ENCODE data around the gene HAUS8. TPM values are rescaled to one million over a fixed set of nuclear protein-coding genes. Genes with fewer than 3 reads are reported as not detected.
"Not testable (repeated sequence)": the region's sequence is repeated elsewhere in the genome, so short reads cannot be mapped to it uniquely, and the experiment has no call there.

Gene HAUS8
- total and polyA plus RNA-seq, 10 of the 15 experiments (the other 5 are each of a cell fraction or from before 2014, with no cell fraction given): 22.7 to 43.9 (median 34.4) TPM

DNA sequence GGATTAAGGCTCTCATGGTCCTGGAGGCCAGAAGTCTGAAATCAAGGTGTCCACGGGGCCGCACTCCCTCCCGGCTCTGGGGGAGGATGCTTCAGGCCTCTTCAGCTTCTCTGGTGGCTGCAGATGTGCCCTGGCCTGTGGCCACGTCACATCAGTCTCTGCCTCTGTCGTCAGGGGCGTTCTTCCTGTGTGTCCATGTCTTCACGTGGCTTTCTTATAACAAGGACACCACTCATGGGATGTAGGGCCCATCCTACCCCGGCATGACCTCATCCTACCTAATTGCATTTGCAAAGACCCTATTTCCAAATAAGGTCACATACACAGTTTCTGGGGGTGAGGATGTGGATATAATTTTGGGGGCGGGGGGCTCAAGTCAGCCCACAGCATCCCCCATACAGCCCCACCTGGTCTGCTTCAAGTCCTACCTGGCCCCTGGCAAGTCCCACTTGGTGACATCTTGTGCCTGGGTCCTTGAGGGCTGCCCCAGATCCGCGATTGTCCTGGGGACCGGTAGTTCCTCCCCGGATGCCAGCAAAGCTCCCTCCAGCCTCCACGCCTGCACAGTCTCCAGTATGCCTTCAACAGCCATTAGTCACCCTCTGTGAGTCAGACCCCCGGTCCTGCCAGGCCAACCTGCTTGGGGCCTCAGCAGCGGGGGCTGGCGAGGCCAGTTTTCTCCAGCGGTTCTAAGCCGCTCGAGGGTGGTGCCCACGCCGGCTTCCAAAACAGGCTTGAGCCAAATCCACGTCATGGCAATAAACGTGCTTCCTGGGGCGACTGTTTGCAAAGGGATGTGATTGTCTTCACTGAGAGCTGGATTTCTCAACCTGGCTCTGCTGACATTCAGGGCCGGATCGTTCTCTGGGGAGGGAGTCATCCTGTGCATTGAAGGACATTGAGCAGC, 32.5 kb upstream of the HAUS8 start:
- Histone ChIP-seq H3K27ac (ENCODE audit: control insufficient read depth, insufficient read depth) (peak overlapping the region; percentile 61), H3K36me3 (ENCODE audit: control insufficient read depth in 2 of 2, insufficient read depth in 2 of 2, low read length in 1 of 2) (peaks cover 34 to 39% of the 10 kb centered on the region in 2 experiments), H3K9me3 (replicated peaks; ENCODE audit: control insufficient read depth, insufficient read depth, low read length) (no peaks in the 10 kb centered on the region), H3K4me1 (ENCODE audit: control insufficient read depth, insufficient read depth, low read length) (peaks cover 79% of the 10 kb centered on the region), H4K20me1 (ENCODE audit: control insufficient read depth, insufficient read depth) (0 out of 2 replicates have a peak, but pooled peaks cover 3% of the 10 kb centered on the region), H3K79me2 (ENCODE audit: control insufficient read depth, insufficient read depth, low read length) (peaks cover 86% of the 10 kb centered on the region), H3K4me2 (ENCODE audit: control insufficient read depth, insufficient read depth) (peak overlapping the region; percentile 13; the same call in 1 of the 2 replicates), H2AFZ (ENCODE audit: control insufficient read depth, low read depth, low read length) (no peak overlapping the region), H3K27me3 (replicated peaks in 1 of 2; ENCODE audit: control insufficient read depth in 2 of 2, insufficient read depth in 2 of 2, low read length in 1 of 2) (no peaks in the 10 kb centered on the region), H3K4me3 (no peak overlapping the region), H3K9ac (ENCODE audit: control insufficient read depth, insufficient read depth, low read length) (no peak overlapping the region)
- TF ChIP-seq BACH1 (IDR thresholded peaks at IDR 0.05; ENCODE audit: borderline replicate concordance) (no peak), POLR2AphosphoS5 (IDR thresholded peaks at IDR 0.05; ENCODE audit: low read length) (peak; percentile 48; the same call in 1 of the 2 replicates), EZH2 (IDR thresholded peaks at IDR 0.05; ENCODE audit: borderline replicate concordance, control insufficient read depth, low read depth, low read length) (no peak), PAX8 (IDR thresholded peaks at IDR 0.05) (no peak)
- TF ChIP-seq, protein P1, sequence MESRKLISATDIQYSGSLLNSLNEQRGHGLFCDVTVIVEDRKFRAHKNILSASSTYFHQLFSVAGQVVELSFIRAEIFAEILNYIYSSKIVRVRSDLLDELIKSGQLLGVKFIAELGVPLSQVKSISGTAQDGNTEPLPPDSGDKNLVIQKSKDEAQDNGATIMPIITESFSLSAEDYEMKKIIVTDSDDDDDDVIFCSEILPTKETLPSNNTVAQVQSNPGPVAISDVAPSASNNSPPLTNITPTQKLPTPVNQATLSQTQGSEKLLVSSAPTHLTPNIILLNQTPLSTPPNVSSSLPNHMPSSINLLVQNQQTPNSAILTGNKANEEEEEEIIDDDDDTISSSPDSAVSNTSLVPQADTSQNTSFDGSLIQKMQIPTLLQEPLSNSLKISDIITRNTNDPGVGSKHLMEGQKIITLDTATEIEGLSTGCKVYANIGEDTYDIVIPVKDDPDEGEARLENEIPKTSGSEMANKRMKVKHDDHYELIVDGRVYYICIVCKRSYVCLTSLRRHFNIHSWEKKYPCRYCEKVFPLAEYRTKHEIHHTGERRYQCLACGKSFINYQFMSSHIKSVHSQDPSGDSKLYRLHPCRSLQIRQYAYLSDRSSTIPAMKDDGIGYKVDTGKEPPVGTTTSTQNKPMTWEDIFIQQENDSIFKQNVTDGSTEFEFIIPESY (IDR thresholded peaks at IDR 0.05): 0 out of 2 replicates have a peak, but pooled peaks have one; percentile 51
- TF ChIP-seq, protein P2, sequence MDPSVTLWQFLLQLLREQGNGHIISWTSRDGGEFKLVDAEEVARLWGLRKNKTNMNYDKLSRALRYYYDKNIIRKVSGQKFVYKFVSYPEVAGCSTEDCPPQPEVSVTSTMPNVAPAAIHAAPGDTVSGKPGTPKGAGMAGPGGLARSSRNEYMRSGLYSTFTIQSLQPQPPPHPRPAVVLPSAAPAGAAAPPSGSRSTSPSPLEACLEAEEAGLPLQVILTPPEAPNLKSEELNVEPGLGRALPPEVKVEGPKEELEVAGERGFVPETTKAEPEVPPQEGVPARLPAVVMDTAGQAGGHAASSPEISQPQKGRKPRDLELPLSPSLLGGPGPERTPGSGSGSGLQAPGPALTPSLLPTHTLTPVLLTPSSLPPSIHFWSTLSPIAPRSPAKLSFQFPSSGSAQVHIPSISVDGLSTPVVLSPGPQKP (IDR thresholded peaks at IDR 0.05; ENCODE audit: low read depth, low read length): no peak
- FAIRE-seq (no peak), ATAC-seq (no peak), DNase-seq (ENCODE audit: low read depth, low spot score) (no peak)
- in situ Hi-C loops (cut with MboI) (no loop called here), intact Hi-C loops (cut with micrococcal nuclease; ENCODE audit: unreplicated experiment) (no loop called here)
- RAD21 ChIA-PET (ENCODE audit: unreplicated experiment): interaction anchor here (0.7 to 7.7 kb wide), 3 partner anchors 16 to 56 kb away, joined by 3 to 90 read pairs (median 3); no protein-coding TSS in a partner anchor
- SMC1A ChIA-PET (ENCODE audit: uncharacterized antibody, unreplicated experiment): interaction anchor here (1.4 to 7.3 kb wide), 4 partner anchors 10 to 29 kb away, joined by 3 to 66 read pairs (median 5); no protein-coding TSS in a partner anchor
- no TSS peak for BruUV-seq (replicated peaks)
- CTCF ChIA-PET: interaction anchor here (0.9 to 3.9 kb wide), 5 partner anchors 16 to 128 kb away, joined by 3 to 30 read pairs (median 3); no protein-coding TSS in a partner anchor
- 8% methylated on average over 26 of the region's 27 CpGs for WGBS (ENCODE audit: insufficient coverage, insufficient replicate concordance, low lambda C conversion rate, missing lambda C conversion rate)
- POLR2A ChIA-PET: interaction anchor here (0.7 to 6.8 kb wide), 5 partner anchors 9 to 127 kb away, joined by 3 to 64 read pairs (median 3); no protein-coding TSS in a partner anchor

DNA sequence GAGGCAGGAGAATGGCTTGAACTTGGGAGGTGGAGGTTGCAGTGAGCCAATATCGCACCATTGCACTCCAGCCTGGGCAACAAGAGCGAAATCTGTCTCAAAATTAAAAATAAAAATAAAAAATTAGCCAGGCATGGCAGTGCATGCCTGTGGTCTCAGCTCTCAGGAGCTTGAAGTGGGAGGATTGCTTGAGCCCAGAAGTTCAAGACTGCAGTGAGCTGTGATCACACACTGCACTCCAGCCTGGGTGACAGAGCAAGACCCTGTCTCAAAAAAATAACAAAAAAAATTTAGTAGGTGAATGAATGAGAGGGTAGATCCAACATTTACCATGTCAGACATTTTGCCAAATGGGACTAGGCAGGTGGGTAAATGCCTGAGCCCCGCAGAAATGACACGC, 31.7 kb upstream of the HAUS8 start:
- H3K9ac ChIP-seq (ENCODE audit: control insufficient read depth, insufficient read depth, low read length); DNase-seq (ENCODE audit: low read depth, low spot score); FAIRE-seq; H3K27me3 ChIP-seq (replicated peaks in 1 of 2; ENCODE audit: control insufficient read depth in 2 of 2, insufficient read depth in 2 of 2, low read length in 1 of 2); H3K9me3 ChIP-seq (replicated peaks; ENCODE audit: control insufficient read depth, insufficient read depth, low read length); H2AFZ ChIP-seq (ENCODE audit: control insufficient read depth, low read depth, low read length); ATAC-seq; in situ Hi-C loops (cut with MboI); H4K20me1 ChIP-seq (ENCODE audit: control insufficient read depth, insufficient read depth); H3K4me3 ChIP-seq; intact Hi-C loops (cut with micrococcal nuclease; ENCODE audit: unreplicated experiment); BruUV-seq (replicated peaks): not testable (repeated sequence)
- ChIA-PET POLR2A (interaction anchor here (1.6 to 6.8 kb wide), 3 partner anchors 10 to 30 kb away, joined by 5 to 64 read pairs (median 7); no protein-coding TSS in a partner anchor), RAD21 (ENCODE audit: unreplicated experiment) (interaction anchor here (0.6 to 7.7 kb wide), 2 partner anchors 17 to 619 kb away, joined by 4 to 90 read pairs; no protein-coding TSS in a partner anchor), SMC1A (ENCODE audit: uncharacterized antibody, unreplicated experiment) (interaction anchor here (1.2 to 7.3 kb wide), 4 partner anchors 17 to 30 kb away, joined by 3 to 66 read pairs (median 6); no protein-coding TSS in a partner anchor), CTCF (interaction anchor here (1.0 to 3.6 kb wide), 3 partner anchors 17 to 30 kb away, joined by 3 to 8 read pairs (median 4); no protein-coding TSS in a partner anchor)
- Histone ChIP-seq H3K36me3 (ENCODE audit: control insufficient read depth in 2 of 2, insufficient read depth in 2 of 2, low read length in 1 of 2) (peaks cover 34 to 37% of the 10 kb centered on the region in 2 experiments), H3K27ac (ENCODE audit: control insufficient read depth, insufficient read depth) (peak overlapping the region; percentile 61), H3K79me2 (ENCODE audit: control insufficient read depth, insufficient read depth, low read length) (peaks cover 86% of the 10 kb centered on the region), H3K4me2 (ENCODE audit: control insufficient read depth, insufficient read depth) (peak overlapping the region; percentile 55; the same call in 1 of the 2 replicates), H3K4me1 (ENCODE audit: control insufficient read depth, insufficient read depth, low read length) (peaks cover 79% of the 10 kb centered on the region)
- whole genome bisulfite sequencing (ENCODE audit: insufficient coverage, insufficient replicate concordance, low lambda C conversion rate, missing lambda C conversion rate): 34% methylated on average over 4 of the region's 4 CpGs
